GM12892 (cell line): ENCODE results near the gene TTC9.

Experiments used
- POLR2A ChIP-seq: IDR thresholded peaks from 2 replicates; pipeline ENCODE4 v1.6.1; 2011; ENCODE audit warnings: low read depth, low read length, control low read depth
- POLR2AphosphoS5 ChIP-seq: IDR thresholded peaks from 2 replicates; pipeline ENCODE4 v1.6.1; 2011; ENCODE audit warnings: low read depth, low read length, control low read depth
- TAF1 ChIP-seq: IDR thresholded peaks from 2 replicates; pipeline ENCODE4 v1.6.1; 2011; ENCODE audit warnings: low read depth, mild to moderate bottlenecking, control low read depth, low read length, borderline replicate concordance

GRCh38 chr14:70658899-70659298, 17.2 kb downstream of the TTC9 start:
- TF ChIP-seq POLR2A, result no peak
- TF ChIP-seq POLR2AphosphoS5, result no peak
- no peak for TF ChIP-seq TAF1
